ENCODE measurements around the gene MAML2. TPM values are rescaled to one million over a fixed set of nuclear protein-coding genes. Genes with fewer than 3 reads are reported as not detected.

Gene MAML2
- total and polyA plus RNA-seq, 9 of the 15 experiments (the other 6 are each of a cell fraction or from before 2014, with no cell fraction given): 0.79 to 6.8 (median 4.8) TPM

GRCh38 chr11:95985174-95985808 is 357.7 kb downstream of the MAML2 start (continued):
- TF ChIP-seq SNRNP70 (optimal IDR thresholded peaks at IDR 0.05; ENCODE audit: low read depth, low read length) (no peak), ARID2 (IDR thresholded peaks at IDR 0.05) (no peak), ZFP91 (CRISPR knock-in tag; IDR thresholded peaks at IDR 0.05) (no peak), NR3C1 (CRISPR knock-in tag; IDR thresholded peaks at IDR 0.05) (no peak), ZBTB2 (IDR thresholded peaks at IDR 0.05) (no peak), BRD9 (IDR thresholded peaks at IDR 0.05; ENCODE audit: low read depth, partially characterized antibody) (no peak), ELF1 (tag; IDR thresholded peaks at IDR 0.05) (no peak), ZNF165 (CRISPR knock-in tag; IDR thresholded peaks at IDR 0.05; ENCODE audit: borderline replicate concordance) (no peak), TCF7L2 (IDR thresholded peaks at IDR 0.05; ENCODE audit: low read depth, low read length) (no peak), VEZF1 (CRISPR knock-in tag; IDR thresholded peaks at IDR 0.05) (no peak), TRIM28 (IDR thresholded peaks at IDR 0.05) (no peak), SIRT6 (IDR thresholded peaks at IDR 0.05; ENCODE audit: low read depth, low read length) (no peak), ZNF551 (CRISPR knock-in tag; IDR thresholded peaks at IDR 0.05) (no peak), SAFB2 (IDR thresholded peaks at IDR 0.05; ENCODE audit: borderline replicate concordance, low read depth, low read length, severe bottlenecking) (no peak), CBX3 (IDR thresholded peaks at IDR 0.05; ENCODE audit: borderline replicate concordance in 1 of 2, low read length in 2 of 2) (no peak), ZNF316 (IDR thresholded peaks at IDR 0.05) (peak; percentile 94), FOS (IDR thresholded peaks at IDR 0.05; ENCODE audit: extremely low read depth, insufficient read length) (no peak), ESRRB (CRISPR knock-in tag; IDR thresholded peaks at IDR 0.05; ENCODE audit: borderline replicate concordance) (no peak), HSF4 (CRISPR knock-in tag; IDR thresholded peaks at IDR 0.05; ENCODE audit: borderline replicate concordance) (no peak), KLF6 (CRISPR knock-in tag; IDR thresholded peaks at IDR 0.05; ENCODE audit: borderline replicate concordance) (no peak), BACH1 (tag; IDR thresholded peaks at IDR 0.05) (peak; percentile 81), JUNB (CRISPR knock-in tag; conservative IDR thresholded peaks at IDR 0.05) (no peak)
- TF ChIP-seq, protein P1, sequence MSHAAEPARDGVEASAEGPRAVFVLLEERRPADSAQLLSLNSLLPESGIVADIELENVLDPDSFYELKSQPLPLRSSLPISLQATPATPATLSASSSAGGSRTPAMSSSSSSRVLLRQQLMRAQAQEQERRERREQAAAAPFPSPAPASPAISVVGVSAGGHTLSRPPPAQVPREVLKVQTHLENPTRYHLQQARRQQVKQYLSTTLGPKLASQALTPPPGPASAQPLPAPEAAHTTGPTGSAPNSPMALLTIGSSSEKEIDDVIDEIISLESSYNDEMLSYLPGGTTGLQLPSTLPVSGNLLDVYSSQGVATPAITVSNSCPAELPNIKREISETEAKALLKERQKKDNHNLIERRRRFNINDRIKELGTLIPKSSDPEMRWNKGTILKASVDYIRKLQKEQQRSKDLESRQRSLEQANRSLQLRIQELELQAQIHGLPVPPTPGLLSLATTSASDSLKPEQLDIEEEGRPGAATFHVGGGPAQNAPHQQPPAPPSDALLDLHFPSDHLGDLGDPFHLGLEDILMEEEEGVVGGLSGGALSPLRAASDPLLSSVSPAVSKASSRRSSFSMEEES (CRISPR knock-in tag; IDR thresholded peaks at IDR 0.05): no peak
- TF ChIP-seq, protein P2, sequence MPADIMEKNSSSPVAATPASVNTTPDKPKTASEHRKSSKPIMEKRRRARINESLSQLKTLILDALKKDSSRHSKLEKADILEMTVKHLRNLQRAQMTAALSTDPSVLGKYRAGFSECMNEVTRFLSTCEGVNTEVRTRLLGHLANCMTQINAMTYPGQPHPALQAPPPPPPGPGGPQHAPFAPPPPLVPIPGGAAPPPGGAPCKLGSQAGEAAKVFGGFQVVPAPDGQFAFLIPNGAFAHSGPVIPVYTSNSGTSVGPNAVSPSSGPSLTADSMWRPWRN (IDR thresholded peaks at IDR 0.05; ENCODE audit: low read depth): 0 out of 2 replicates have a peak, but pooled peaks have one; percentile 21

Data from K562 (cell line).